Esophagus muscularis mucosa (tissue), 4 donors: ENCODE results near the gene NT5DC3. TPM values are rescaled to one million over a fixed set of nuclear protein-coding genes. Genes with fewer than 3 reads are reported as not detected.

Source experiments
- DNase-seq: peaks from one replicate; pipeline ENCODE4 v3.0.0-alpha.2; 2017; ENCODE audit errors: extremely low spot score
- H3K27ac ChIP-seq, 4 donors: fragments of 200-600 bp; sonication (generic); replicated peaks in 1 of 4; 1 replicate in 3 of 4; 2 replicates in 1 of 4; pipeline ENCODE4 v1.5.1; 2016 to 2019; ENCODE audit warnings: mild to moderate bottlenecking in 1 of 4
- H3K27me3 ChIP-seq, 4 donors: fragments of 200-600 bp; sonication (generic); one replicate each; pipeline versions ENCODE4 v1.5.1 to v1.6.0; 2016 to 2019
- H3K36me3 ChIP-seq, 4 donors: fragments of 200-600 bp; sonication (generic); one replicate each; pipeline ENCODE4 v1.5.1; 2016 to 2019
- H3K4me1 ChIP-seq, 4 donors: fragments of 200-600 bp; sonication (generic); one replicate each; pipeline ENCODE4 v1.5.1; 2016 to 2019
- H3K4me3 ChIP-seq, 4 donors: fragments of 200-600 bp; sonication (generic); 1 replicate in 2 of 4; 2 replicates in 2 of 4; pipeline ENCODE4 v1.5.1; 2016 to 2019; ENCODE audit warnings: mild to moderate bottlenecking in 4 of 4, moderate library complexity in 1 of 4
- H3K9me3 ChIP-seq, 4 donors: fragments of 200-600 bp; sonication (generic); 1 replicate in 3 of 4; 2 replicates in 1 of 4; pipeline ENCODE4 v1.5.1; 2016 to 2019
- EP300 ChIP-seq: sonication (generic); formaldehyde crosslinking; IDR thresholded peaks from one replicate; pipeline ENCODE4 v1.6.1; 2017; ENCODE audit warnings: antibody characterized with exemption
- POLR2A ChIP-seq: fragments of 450-650 bp; IDR thresholded peaks from one replicate; pipeline ENCODE4 v1.6.1; 2017; ENCODE audit warnings: antibody characterized with exemption, moderate library complexity, mild to moderate bottlenecking, low read depth
- POLR2AphosphoS5 ChIP-seq, 2 donors: sonication (generic); formaldehyde crosslinking; IDR thresholded peaks; one replicate each; pipeline ENCODE4 v1.6.1; 2017; ENCODE audit warnings: antibody characterized with exemption in 2 of 2
- WGBS: methylation state at CpG from one replicate; pipeline ENCODE4 v1.1.5; 2018; 5-methylcytosine and 5-hydroxymethylcytosine counted together
- intact Hi-C: fragments of 100-400 bp; cut with DNase I; formaldehyde crosslinking; loops from one replicate; pipeline ENCODE4 v1.15.1; 2023
- total RNA-seq, 4 donors: library from RNA; depleted of rRNA; stranded (reverse); fragments of >200 nt; gene quantifications; one replicate each; pipeline versions ENCODE4 v1.1.0 to v1.2.1, GENCODE V29; 2016
- TF ChIP-seq, protein P1 (sequence below), 3 experiments: fragments of 200-600 bp in 2 of 3; fragments of 450-650 bp in 1 of 3; sonication (generic) in 2 of 3; IDR thresholded peaks; one replicate each; pipeline ENCODE4 v1.5.1; 2017 to 2019; ENCODE audit warnings: antibody characterized with exemption in 3 of 3, mild to moderate bottlenecking in 2 of 3, moderate library complexity in 1 of 3

Gene NT5DC3
- total RNA-seq, 4 donors from 2014 or later: 169 to 275 (median 195) TPM

DNA sequence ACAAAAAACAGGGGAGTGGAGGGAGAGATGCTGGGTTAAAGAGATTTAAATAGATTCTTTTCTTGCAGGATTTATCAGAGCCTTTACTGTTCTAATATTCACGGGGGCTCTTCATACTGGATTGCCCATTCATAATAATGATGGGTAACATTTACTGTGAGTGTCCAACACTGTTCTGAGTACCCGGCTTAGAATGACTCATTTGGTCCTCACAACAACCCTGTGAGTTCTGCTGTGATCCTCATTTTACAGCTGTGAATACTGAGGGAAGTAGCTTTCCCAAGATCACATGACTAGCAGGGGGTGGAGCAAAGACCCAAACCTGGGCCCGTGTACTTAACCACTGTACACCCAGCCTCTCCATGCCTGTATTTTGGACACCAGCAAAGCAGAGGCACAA, 113.4 kb downstream of the NT5DC3 start:
- no peak for DNase-seq
- Histone ChIP-seq H3K27ac (no peak overlapping the region), H3K27me3 (no peaks in the 10 kb centered on the region), H3K9me3 (peaks cover 0 to 9% (median 7%) of the 10 kb centered on the region in 4 donors), H3K4me1 (no peaks in the 10 kb centered on the region), H3K36me3 (no peaks in the 10 kb centered on the region), H3K4me3 (no peak overlapping the region)
- intact Hi-C loops: no loop called here
- 71% methylated on average over 3 of the region's 3 CpGs for WGBS
- TF ChIP-seq EP300 (no peak), POLR2A (no peak), POLR2AphosphoS5 (IDR thresholded peaks at IDR 0.05) (no peak)
- TF ChIP-seq, protein P1, sequence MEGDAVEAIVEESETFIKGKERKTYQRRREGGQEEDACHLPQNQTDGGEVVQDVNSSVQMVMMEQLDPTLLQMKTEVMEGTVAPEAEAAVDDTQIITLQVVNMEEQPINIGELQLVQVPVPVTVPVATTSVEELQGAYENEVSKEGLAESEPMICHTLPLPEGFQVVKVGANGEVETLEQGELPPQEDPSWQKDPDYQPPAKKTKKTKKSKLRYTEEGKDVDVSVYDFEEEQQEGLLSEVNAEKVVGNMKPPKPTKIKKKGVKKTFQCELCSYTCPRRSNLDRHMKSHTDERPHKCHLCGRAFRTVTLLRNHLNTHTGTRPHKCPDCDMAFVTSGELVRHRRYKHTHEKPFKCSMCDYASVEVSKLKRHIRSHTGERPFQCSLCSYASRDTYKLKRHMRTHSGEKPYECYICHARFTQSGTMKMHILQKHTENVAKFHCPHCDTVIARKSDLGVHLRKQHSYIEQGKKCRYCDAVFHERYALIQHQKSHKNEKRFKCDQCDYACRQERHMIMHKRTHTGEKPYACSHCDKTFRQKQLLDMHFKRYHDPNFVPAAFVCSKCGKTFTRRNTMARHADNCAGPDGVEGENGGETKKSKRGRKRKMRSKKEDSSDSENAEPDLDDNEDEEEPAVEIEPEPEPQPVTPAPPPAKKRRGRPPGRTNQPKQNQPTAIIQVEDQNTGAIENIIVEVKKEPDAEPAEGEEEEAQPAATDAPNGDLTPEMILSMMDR (IDR thresholded peaks at IDR 0.05): no peak

DNA sequence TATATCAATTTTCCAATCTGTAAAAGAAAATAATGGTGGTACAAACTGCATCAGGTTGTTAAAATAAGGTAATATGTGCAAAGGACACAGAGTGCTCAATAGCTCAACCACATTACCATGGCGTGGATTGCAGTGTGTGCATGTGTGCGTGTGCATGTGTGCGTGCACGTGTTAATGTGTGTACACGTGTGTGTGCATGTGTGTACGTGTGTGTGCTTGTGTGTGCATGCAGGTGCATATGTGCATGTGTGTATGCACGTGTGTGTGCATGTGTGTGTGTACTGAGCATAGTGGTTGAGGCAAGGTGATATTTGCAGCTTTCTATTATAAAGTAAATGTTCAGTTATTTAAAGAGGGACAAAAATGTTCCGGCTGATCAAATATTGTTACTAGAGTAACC, 115.6 kb downstream of the NT5DC3 start:
- Histone ChIP-seq H3K36me3 (no peaks in the 10 kb centered on the region), H3K9me3 (no peaks in the 10 kb centered on the region), H3K4me3 (no peak overlapping the region), H3K27ac (no peak overlapping the region), H3K4me1 (no peaks in the 10 kb centered on the region), H3K27me3 (no peaks in the 10 kb centered on the region)
- WGBS: 91% methylated on average over 8 of the region's 8 CpGs
- no peak for DNase-seq
- intact Hi-C loops: no loop called here
- no peak for TF ChIP-seq POLR2A
- TF ChIP-seq POLR2AphosphoS5 (IDR thresholded peaks at IDR 0.05): no peak
- TF ChIP-seq EP300: no peak
- TF ChIP-seq, protein P1 (IDR thresholded peaks at IDR 0.05): no peak

Other genes starting within 250 kb of the NT5DC3 start
- gene HSP90B1, start 89.2 kb upstream of the NT5DC3 start, total RNA-seq: 100 to 1,000 TPM; 174 to 199 (median 191) TPM
- 10 to 100 TPM; 13.7 to 16.4 (median 14.1) TPM for gene TDG, start 124.6 kb upstream of the NT5DC3 start, total RNA-seq
- gene GLT8D2, start 209.0 kb upstream of the NT5DC3 start, total RNA-seq: 10 to 100 TPM in 3 of 4 donors, 1 to 10 TPM in 1; 7.1 to 13.6 (median 11.0) TPM
- 10 to 100 TPM; 22.9 to 37.0 (median 29.5) TPM for gene HCFC2, start 223.3 kb upstream of the NT5DC3 start, total RNA-seq